Naive thymus-derived CD4-positive, alpha-beta T cell (primary cell): ENCODE measurements around the gene DLG2. TPM values are rescaled to one million over a fixed set of nuclear protein-coding genes. Genes with fewer than 3 reads are reported as not detected.

Experiments
- ATAC-seq: fragments of 150-1000 bp; cut with Tn5 transposase; 2 replicates; pipeline ENCODE4 v1.10.0; 2021; ENCODE audit warnings: mild to moderate bottlenecking, moderate library complexity
- CTCF ChIA-PET: fragments of 350-600 bp; sonication (Branson Sonifier 250); formaldehyde crosslinking; loops from one replicate; lab custom pipeline; 2021; ENCODE audit warnings: antibody characterized with exemption; lab: Charles Lee
- POLR2A ChIA-PET: fragments of 350-600 bp; sonication (Branson Sonifier 250); formaldehyde crosslinking; loops from one replicate; lab custom pipeline; 2021; ENCODE audit warnings: antibody characterized with exemption, inconsistent platforms; lab: Charles Lee
- DNase-seq, 9 donors: peaks; one replicate each; pipeline versions ENCODE4 v3.0.0 to v3.0.0-alpha.2; 2020 to 2022; ENCODE audit warnings: mixed read lengths in 1 of 9
- H3K27ac ChIP-seq: one replicate; pipeline ENCODE4 v1.7.0; 2013; ENCODE audit warnings: mild to moderate bottlenecking, low read depth, low read length, moderate library complexity
- H3K27me3 ChIP-seq, 2 donors: one replicate each; pipeline ENCODE4 v1.7.0; 2013; ENCODE audit warnings: low read length in 2 of 2, mild to moderate bottlenecking in 2 of 2, moderate library complexity in 2 of 2; ENCODE audit not compliant: control insufficient read depth in 2 of 2, insufficient read depth in 2 of 2
- H3K36me3 ChIP-seq, 3 experiments: 1 replicate in 2 of 3; 2 replicates in 1 of 3; pipeline ENCODE4 v1.7.0; 2013; ENCODE audit warnings: low read length in 3 of 3, mild to moderate bottlenecking in 3 of 3, moderate library complexity in 1 of 3; ENCODE audit not compliant: insufficient read depth in 3 of 3, control insufficient read depth in 2 of 3
- H3K4me1 ChIP-seq, 2 donors: one replicate each; pipeline ENCODE4 v1.7.0; 2013; ENCODE audit warnings: low read length in 2 of 2, mild to moderate bottlenecking in 2 of 2, moderate library complexity in 1 of 2; ENCODE audit not compliant: control insufficient read depth in 2 of 2, insufficient read depth in 2 of 2
- H3K4me3 ChIP-seq: 2 replicates; pipeline ENCODE4 v1.7.0; 2013; ENCODE audit warnings: mild to moderate bottlenecking, low read length
- H3K9me3 ChIP-seq, 3 experiments: 1 replicate in 2 of 3; 2 replicates in 1 of 3; pipeline ENCODE4 v1.7.0; 2013; ENCODE audit warnings: low read length in 3 of 3; ENCODE audit not compliant: control insufficient read depth in 2 of 3
- H3K27ac Mint-ChIP-seq, 9 donors: one replicate each; pipeline ENCODE4 v1.8.0; 2020 to 2022; ENCODE audit warnings: mixed read lengths in 9 of 9, mild to moderate bottlenecking in 8 of 9, moderate library complexity in 5 of 9, inconsistent platforms in 2 of 9
- H3K27me3 Mint-ChIP-seq, 5 donors: one replicate each; pipeline ENCODE4 v1.8.0; 2021 to 2022; ENCODE audit warnings: mixed read lengths in 5 of 5, mild to moderate bottlenecking in 1 of 5
- H3K36me3 Mint-ChIP-seq, 5 donors: one replicate each; pipeline ENCODE4 v1.8.0; 2020 to 2022; ENCODE audit warnings: mixed read lengths in 5 of 5, mild to moderate bottlenecking in 3 of 5, inconsistent platforms in 1 of 5
- H3K4me1 Mint-ChIP-seq, 7 donors: one replicate each; pipeline ENCODE4 v1.8.0; 2020 to 2022; ENCODE audit warnings: mixed read lengths in 7 of 7, mild to moderate bottlenecking in 3 of 7, inconsistent platforms in 1 of 7
- H3K4me3 Mint-ChIP-seq, 10 donors: one replicate each; pipeline ENCODE4 v1.8.0; 2020 to 2022; ENCODE audit warnings: mild to moderate bottlenecking in 10 of 10, mixed read lengths in 10 of 10, moderate library complexity in 6 of 10, inconsistent platforms in 2 of 10
- H3K9me3 Mint-ChIP-seq, 11 donors: one replicate each; pipeline ENCODE4 v1.8.0; 2020 to 2022; ENCODE audit warnings: mixed read lengths in 11 of 11, mild to moderate bottlenecking in 4 of 11, inconsistent platforms in 1 of 11, moderate library complexity in 1 of 11
- intact Hi-C, 2 donors: fragments of 100-400 bp; cut with micrococcal nuclease; formaldehyde crosslinking; loops; one replicate each; pipeline ENCODE4 v1.15.1; 2023
- polyA plus RNA-seq, 2 donors: library from polyadenylated mRNA; unstranded; fragments of 300-500 nt; fragmentation: Illumina TruSeq; gene quantifications; one replicate each; pipeline ENCODE4 v1.2.3, GENCODE V29; 2021
- total RNA-seq, 6 experiments: library from RNA in 5 of 6; stranded (reverse) in 5 of 6; gene quantifications; 1 replicate in 5 of 6; 2 replicates in 1 of 6; pipeline ENCODE4 v1.2.3 and lab custom pipeline; 2021 to 2026

The DLG2 gene
- total and polyA plus RNA-seq, 7 experiments from 2014 or later: 0.64 to 6.1 (median 3.7) TPM

- H3K27me3 Mint-ChIP-seq: no peaks in the 10 kb centered on the region
- no peak overlapping the region for H3K4me3 Mint-ChIP-seq
- H3K36me3 Mint-ChIP-seq: no peaks in the 10 kb centered on the region
- no peak for ATAC-seq
- ChIA-PET POLR2A (no interaction called here), CTCF (no interaction called here)
- H3K27me3 ChIP-seq: no peaks in the 10 kb centered on the region
- intact Hi-C loops: no loop called here
- no peaks in the 10 kb centered on the region for H3K4me1 Mint-ChIP-seq
- DNase-seq: no peak
- no peak overlapping the region for H3K27ac Mint-ChIP-seq
- no peak overlapping the region for H3K27ac ChIP-seq
- H3K9me3 ChIP-seq: no peaks in the 10 kb centered on the region
- H3K4me3 ChIP-seq: no peak overlapping the region
- no peaks in the 10 kb centered on the region for H3K4me1 ChIP-seq
- H3K9me3 Mint-ChIP-seq: peaks cover 0 to 29% (median 6%) of the 10 kb centered on the region in 11 donors
- no peaks in the 10 kb centered on the region for H3K36me3 ChIP-seq
Observed at GRCh38 chr11:84261707-84262106, 1365.4 kb downstream of the DLG2 start.

DNA sequence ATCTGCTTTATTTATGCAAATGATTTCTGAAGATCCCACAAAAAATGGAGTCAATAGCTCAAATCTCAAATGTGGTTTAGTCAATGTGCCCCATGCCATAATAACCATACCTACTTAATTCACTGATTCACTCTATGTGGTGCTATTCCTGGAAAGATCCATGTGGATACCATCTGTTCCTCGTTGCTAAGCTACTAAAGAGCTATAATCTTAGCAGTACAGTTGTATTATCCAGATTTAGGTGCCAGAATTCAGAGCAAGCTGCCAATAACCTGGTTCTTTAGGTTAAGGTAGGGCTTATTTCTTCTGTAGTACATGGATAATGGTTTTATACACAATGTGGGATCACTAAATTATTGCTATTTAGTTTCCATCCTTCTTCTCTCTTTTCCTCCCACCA lies 1366.3 kb downstream of the DLG2 start:
- Histone ChIP-seq H3K4me1 (no peaks in the 10 kb centered on the region), H3K27ac (no peak overlapping the region), H3K9me3 (no peaks in the 10 kb centered on the region), H3K36me3 (no peaks in the 10 kb centered on the region), H3K27me3 (no peaks in the 10 kb centered on the region), H3K4me3 (no peak overlapping the region)
- H3K9me3 Mint-ChIP-seq: peaks cover 0 to 29% (median 5%) of the 10 kb centered on the region in 11 donors
- H3K36me3 Mint-ChIP-seq: no peaks in the 10 kb centered on the region
- ChIA-PET CTCF (no interaction called here), POLR2A (no interaction called here)
- intact Hi-C loops: no loop called here
- no peak for ATAC-seq
- H3K27ac Mint-ChIP-seq: no peak overlapping the region
- no peak overlapping the region for H3K4me3 Mint-ChIP-seq
- no peaks in the 10 kb centered on the region for H3K27me3 Mint-ChIP-seq
- H3K4me1 Mint-ChIP-seq: no peaks in the 10 kb centered on the region
- no peak for DNase-seq

- ATAC-seq (no peak), DNase-seq (no peak)
- no peaks in the 10 kb centered on the region for H3K27me3 ChIP-seq
- Mint-ChIP-seq H3K27ac (no peak overlapping the region), H3K9me3 (peaks cover 0 to 23% (median 9%) of the 10 kb centered on the region in 11 donors), H3K4me3 (no peak overlapping the region), H3K36me3 (no peaks in the 10 kb centered on the region), H3K4me1 (no peaks in the 10 kb centered on the region), H3K27me3 (no peaks in the 10 kb centered on the region)
- ChIA-PET CTCF (no interaction called here), POLR2A (no interaction called here)
- H3K9me3 ChIP-seq: no peaks in the 10 kb centered on the region
- H3K4me3 ChIP-seq: no peak overlapping the region
- H3K4me1 ChIP-seq: no peaks in the 10 kb centered on the region
- intact Hi-C loops: no loop called here
- no peaks in the 10 kb centered on the region for H3K36me3 ChIP-seq
- H3K27ac ChIP-seq: no peak overlapping the region
Observed at GRCh38 chr11:84256618-84257017, 1370.5 kb downstream of the DLG2 start.

- ChIA-PET POLR2A (no interaction called here), CTCF (no interaction called here)
- peaks cover 0 to 20% (median 7%) of the 10 kb centered on the region in 11 donors for H3K9me3 Mint-ChIP-seq
- no peak overlapping the region for H3K4me3 Mint-ChIP-seq
- H3K36me3 Mint-ChIP-seq: no peaks in the 10 kb centered on the region
- Histone ChIP-seq H3K9me3 (no peaks in the 10 kb centered on the region), H3K36me3 (no peaks in the 10 kb centered on the region), H3K27me3 (no peaks in the 10 kb centered on the region), H3K27ac (no peak overlapping the region), H3K4me3 (no peak overlapping the region), H3K4me1 (no peaks in the 10 kb centered on the region)
- no peaks in the 10 kb centered on the region for H3K27me3 Mint-ChIP-seq
- no peak for ATAC-seq
- intact Hi-C loops: no loop called here
- no peak overlapping the region for H3K27ac Mint-ChIP-seq
- no peaks in the 10 kb centered on the region for H3K4me1 Mint-ChIP-seq
- no peak for DNase-seq
Observed at GRCh38 chr11:84255483-84255882, 1371.7 kb downstream of the DLG2 start.

GRCh38 chr11:84250834-84251613 lies 1376.1 kb downstream of the DLG2 start:
- intact Hi-C loops: no loop called here
- Histone ChIP-seq H3K4me1 (no peaks in the 10 kb centered on the region), H3K9me3 (no peaks in the 10 kb centered on the region), H3K36me3 (no peaks in the 10 kb centered on the region), H3K4me3 (no peak overlapping the region), H3K27ac (no peak overlapping the region), H3K27me3 (no peaks in the 10 kb centered on the region)
- Mint-ChIP-seq H3K4me3 (no peak overlapping the region), H3K9me3 (peaks cover 0 to 11% (median 3%) of the 10 kb centered on the region in 11 donors), H3K4me1 (no peaks in the 10 kb centered on the region), H3K27ac (no peak overlapping the region), H3K27me3 (no peaks in the 10 kb centered on the region), H3K36me3 (no peaks in the 10 kb centered on the region)
- CTCF ChIA-PET: no interaction called here
- ATAC-seq (no peak), DNase-seq (no peak)
- POLR2A ChIA-PET: no interaction called here

DNA sequence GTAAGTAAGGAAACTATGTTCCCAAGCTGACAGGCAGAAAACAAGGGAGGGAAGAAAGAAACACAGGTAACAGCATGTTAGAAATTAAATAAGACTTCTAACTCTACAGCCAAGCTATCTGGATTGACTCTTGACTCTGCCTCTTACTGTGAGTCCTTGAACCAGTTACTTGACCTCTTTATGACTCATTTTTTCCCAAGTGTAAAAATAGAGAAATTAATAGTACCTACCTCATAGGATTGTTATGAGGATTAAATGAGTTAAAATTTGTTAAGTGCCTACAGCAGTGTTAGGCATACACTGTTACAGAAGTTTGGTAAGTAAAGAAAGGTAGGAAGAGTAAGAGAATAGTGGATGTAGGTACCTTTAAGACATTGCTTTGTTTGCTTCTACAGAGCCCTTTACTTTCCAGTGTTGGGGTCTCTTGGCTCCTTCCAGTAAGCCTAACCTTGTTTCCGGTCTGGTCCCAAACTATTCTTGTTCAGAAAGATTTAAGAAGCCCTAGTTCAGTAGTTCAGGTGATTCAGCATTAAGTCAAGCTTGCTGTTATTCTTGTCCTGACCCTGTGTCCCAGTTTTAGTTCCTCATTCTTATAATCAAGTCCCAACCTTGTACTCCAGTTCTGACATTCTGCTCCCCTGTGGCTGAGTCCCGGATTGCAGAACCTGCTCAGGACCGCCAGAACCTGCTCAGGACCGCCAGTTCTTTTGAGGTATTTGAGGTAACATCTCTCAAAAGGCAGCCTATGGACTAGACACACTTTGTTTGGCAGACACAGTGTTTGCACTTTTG lies 1377.6 kb downstream of the DLG2 start:
- no peaks in the 10 kb centered on the region for H3K36me3 Mint-ChIP-seq
- H3K27me3 Mint-ChIP-seq: no peaks in the 10 kb centered on the region
- no peaks in the 10 kb centered on the region for H3K27me3 ChIP-seq
- H3K4me3 Mint-ChIP-seq: no peak overlapping the region
- no peak overlapping the region for H3K4me3 ChIP-seq
- H3K9me3 ChIP-seq: no peaks in the 10 kb centered on the region
- DNase-seq (no peak), ATAC-seq (no peak)
- H3K4me1 Mint-ChIP-seq: no peaks in the 10 kb centered on the region
- H3K27ac ChIP-seq: no peak overlapping the region
- intact Hi-C loops: no loop called here
- no peaks in the 10 kb centered on the region for H3K36me3 ChIP-seq
- H3K9me3 Mint-ChIP-seq: peaks cover 0 to 11% (median 1%) of the 10 kb centered on the region in 11 donors
- ChIA-PET POLR2A (no interaction called here), CTCF (no interaction called here)
- H3K27ac Mint-ChIP-seq: no peak overlapping the region
- H3K4me1 ChIP-seq: no peaks in the 10 kb centered on the region
